SH-SY5Y (cell line): Measurements from ENCODE around the gene HMSD.

Experiments
- GATA2 ChIP-seq: IDR thresholded peaks from 2 replicates; pipeline ENCODE4 v1.6.1; 2011; ENCODE audit warnings: mild to moderate bottlenecking, low read depth, low read length
- GATA3 ChIP-seq: IDR thresholded peaks from 2 replicates; pipeline ENCODE4 v1.6.1; 2011; ENCODE audit warnings: low read depth, mild to moderate bottlenecking, low read length, moderate library complexity

Gene HMSD

DNA sequence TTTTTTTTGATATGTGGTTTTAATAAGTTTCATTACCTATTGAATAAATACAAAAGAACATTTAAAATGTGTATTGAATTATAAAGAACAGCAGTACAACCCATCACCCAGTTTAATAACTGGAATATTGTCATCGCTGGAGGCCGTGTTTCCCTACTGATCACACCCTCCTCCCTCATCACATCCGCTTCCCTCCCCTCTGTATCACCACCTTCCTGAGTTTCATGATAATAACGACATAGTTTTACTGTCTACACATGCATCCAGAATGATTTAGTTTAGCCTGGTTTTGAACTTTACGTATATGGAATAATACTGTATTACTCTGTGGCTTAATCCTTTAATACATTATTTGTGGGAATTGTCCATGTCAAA lies 22.9 kb downstream of the HMSD start:
- no peak for TF ChIP-seq GATA3
- TF ChIP-seq GATA2 = no peak

DNA sequence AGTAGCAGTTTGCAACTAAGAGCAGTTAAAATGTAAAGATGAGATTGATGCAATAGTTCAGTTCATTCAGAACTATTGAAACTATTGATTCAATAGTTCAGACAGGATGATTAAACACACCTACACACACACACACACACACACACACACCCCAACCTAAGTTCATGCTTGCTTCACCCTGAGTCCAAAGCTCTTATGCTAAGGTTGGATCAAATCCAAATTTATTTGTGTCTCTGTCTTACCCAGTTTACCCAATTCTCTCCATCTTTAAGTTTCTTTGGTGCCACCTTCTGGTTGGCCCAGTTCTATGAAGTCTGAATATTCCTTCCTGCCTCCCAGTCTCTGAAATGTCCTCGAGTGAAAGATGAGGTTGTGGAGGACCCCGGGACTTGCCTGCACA lies 25.9 kb downstream of the HMSD start:
- TF ChIP-seq GATA3 (no peak), GATA2 (no peak)

DNA sequence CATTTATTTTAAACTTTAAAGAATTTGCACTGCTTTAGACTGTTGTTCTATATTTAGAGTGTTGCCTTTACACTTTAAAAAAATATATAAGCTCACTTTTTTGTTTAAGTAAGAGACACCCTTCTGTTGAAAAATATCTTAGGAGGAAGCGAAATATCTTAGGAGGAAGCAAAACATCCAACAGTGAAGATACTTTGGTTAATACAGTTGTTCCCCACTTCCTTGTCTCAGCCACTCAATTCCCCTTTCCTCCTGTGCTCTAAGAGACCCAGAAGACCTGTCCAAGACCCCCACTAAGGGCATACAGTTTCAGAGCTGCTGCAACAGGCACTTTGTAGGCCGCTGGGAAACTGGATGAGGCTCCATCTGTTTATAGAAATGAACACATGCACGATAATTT lies 26.5 kb downstream of the HMSD start:
- TF ChIP-seq GATA2 (no peak), GATA3 (no peak)

DNA sequence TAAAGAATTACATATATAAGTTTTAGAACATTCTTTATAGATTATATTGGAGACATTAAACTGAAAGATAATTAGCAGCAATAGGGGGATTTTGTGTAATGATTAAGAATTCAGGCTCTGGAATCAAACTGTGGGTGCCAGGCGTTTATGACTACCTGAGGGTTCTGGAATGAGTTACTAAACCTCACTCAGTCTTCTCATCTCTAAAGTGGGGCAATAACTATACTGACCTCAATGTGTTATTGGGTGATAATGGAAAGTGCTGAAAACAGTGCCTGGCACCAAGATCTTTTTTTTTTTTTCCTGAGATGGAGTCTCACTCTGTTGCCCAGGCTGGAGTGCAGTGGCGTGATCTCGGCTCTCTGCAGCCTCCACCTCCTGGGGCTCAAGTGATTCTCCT lies 27.9 kb downstream of the HMSD start:
- TF ChIP-seq GATA3 (no peak), GATA2 (no peak)

DNA sequence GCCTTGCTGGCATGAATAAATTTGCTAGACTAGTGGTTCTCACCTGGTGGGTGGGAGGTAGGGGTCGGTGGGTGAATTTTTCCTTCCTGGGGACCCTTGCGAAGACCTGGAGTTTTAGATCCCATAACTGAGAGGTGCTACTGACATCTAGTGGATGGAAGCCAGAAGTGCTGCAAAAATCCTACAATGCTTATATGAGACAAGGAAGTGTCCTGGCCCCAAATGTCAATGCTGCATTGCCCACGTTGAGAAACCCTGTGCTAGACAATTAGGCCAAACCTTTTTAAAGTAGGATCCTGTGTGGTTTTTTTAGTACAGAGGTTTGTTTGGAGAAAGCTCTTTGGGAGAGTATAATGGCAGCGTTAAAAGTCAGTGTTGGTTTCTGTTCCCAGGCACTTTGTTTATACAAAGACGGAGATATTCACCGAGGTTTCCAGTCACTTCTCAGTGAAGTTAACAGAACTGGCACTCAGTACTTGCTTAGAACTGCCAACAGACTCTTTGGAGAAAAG lies 30.4 kb downstream of the HMSD start:
- no peak for TF ChIP-seq GATA2

DNA sequence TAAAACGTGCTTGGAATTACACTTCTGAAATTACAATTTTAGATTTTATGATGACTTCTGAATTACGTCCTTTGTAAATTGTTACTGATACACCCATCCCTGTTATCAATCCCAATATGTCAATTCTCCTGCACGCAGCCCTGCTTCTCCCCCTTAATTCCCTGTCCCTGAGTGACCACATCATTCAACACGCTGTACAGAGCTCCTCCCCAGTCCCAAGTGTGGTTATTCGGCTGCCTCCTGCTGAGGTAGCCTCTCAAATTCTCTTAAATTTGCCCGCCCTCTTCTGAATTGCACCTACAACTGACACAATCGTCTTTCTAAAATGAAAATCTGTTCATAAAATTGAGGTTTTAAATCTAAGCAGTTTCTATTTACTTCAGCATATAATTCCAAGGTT lies 30.9 kb downstream of the HMSD start:
- no peak for TF ChIP-seq GATA2
- TF ChIP-seq GATA3 = no peak

DNA sequence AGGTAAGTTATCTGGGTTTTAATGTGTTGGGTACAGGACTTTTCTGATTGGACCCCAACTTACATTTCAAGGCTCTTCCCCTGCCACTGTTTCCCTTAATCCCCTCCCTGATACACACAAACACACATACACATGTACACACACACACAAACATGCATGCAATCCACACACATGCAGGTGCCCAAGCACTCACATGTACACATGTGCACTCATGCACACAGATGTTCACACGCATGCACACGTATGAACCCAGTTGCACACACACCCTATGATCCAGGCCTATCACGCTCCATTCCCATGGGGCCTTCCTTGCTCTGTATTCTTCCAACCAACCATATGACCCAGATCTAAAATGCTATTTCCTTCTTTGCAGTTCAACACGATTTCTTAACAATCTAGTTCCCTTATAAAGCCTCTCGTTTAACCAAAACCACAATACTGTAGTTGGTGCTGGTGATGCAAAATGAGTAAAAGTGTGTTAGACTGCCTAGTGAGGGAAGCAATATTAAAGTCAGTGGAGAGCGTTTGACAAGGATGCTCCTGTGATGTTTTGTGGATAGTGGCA lies 31.9 kb downstream of the HMSD start:
- no peak for TF ChIP-seq GATA2
- TF ChIP-seq GATA3 = no peak

DNA sequence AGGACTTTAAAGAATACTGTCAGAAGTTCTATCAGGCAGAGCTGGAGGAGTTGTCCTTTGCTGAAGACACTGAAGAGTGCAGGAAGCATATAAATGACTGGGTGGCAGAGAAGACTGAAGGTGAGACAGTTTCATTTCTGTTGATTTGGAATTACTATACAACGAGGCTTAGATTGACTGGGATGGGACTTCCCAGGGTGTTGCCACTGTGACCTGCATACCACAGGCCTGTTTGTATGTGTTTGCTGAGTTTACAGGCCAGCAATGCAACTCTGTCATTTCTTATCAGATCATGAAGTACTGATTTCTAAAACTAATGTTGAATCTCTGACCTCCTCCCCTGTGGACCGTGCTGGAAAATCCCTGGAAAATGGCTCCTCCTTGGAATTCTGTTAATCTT lies 32.6 kb downstream of the HMSD start:
- TF ChIP-seq GATA3 (no peak), GATA2 (no peak)

DNA sequence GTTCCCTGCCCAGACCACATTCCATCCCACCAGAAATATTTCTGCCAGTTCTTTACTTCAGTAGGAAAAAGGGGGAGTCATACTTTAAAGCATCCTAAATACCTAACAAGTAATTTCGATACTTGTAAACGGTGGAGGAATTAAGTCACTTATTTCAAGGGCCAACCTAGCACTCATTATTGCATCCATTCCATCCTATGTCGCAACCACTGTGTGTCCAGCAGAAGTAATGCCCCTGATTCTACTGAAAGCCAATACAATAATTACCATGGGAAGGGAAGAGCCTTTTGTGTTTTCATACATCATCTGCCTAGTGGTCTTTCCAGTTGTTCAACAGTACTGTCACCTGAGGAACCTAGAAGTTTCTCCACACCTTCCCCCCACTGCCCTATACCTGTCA lies 33.3 kb downstream of the HMSD start:
- no peak for TF ChIP-seq GATA2
- no peak for TF ChIP-seq GATA3

DNA sequence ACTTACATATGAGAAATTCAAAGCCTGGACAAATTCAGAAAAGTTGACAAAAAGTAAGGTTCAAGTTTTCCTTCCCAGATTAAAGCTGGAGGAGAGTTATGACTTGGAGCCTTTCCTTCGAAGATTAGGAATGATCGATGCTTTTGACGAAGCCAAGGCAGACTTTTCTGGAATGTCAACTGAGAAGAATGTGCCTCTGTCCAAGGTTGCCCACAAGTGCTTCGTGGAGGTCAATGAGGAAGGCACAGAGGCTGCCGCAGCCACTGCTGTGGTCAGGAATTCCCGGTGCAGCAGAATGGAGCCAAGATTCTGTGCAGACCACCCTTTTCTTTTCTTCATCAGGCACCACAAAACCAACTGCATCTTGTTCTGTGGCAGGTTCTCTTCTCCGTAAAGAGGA lies 37.8 kb downstream of the HMSD start:
- TF ChIP-seq GATA2 = no peak
- TF ChIP-seq GATA3 = no peak

DNA sequence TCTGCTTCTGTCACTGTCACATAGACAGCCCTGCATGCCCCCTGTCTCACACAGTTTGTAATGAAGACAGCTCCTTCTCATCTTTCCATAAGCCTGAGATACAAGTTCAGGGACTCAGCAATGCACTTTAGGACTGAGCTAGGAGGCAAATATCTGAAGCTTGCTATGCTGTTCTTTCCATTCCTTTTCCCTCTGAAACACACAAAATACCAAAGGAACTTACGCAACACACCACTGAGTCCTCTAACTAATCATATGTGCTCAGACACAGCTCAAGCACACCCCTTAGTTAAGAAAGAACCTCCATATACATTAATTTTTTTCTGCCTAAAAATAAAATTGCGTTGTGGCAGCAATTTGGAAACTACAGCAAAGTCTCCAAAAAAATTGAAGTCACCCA lies 38.6 kb downstream of the HMSD start:
- TF ChIP-seq GATA3 (no peak), GATA2 (no peak)

DNA sequence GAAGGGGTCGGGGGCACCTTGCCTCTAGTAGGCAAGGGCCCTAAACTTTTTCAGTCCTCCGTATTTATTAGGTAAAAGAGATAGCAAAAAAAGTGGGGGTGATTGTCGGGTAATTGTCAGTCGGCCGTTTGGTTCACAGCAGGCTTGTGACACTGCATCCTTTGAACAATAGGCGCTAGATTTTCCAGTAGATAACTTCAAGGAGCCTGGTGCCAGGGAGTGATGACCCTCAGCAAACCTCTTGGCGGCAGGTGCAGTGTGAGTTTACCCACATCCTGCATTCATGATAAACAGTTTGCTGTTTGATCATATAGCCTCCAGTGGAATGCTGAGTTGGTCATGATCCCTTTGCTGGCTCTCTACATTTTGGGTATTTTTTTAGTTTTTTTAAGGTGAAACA lies 43.6 kb downstream of the HMSD start:
- TF ChIP-seq GATA3 (no peak), GATA2 (no peak)

DNA sequence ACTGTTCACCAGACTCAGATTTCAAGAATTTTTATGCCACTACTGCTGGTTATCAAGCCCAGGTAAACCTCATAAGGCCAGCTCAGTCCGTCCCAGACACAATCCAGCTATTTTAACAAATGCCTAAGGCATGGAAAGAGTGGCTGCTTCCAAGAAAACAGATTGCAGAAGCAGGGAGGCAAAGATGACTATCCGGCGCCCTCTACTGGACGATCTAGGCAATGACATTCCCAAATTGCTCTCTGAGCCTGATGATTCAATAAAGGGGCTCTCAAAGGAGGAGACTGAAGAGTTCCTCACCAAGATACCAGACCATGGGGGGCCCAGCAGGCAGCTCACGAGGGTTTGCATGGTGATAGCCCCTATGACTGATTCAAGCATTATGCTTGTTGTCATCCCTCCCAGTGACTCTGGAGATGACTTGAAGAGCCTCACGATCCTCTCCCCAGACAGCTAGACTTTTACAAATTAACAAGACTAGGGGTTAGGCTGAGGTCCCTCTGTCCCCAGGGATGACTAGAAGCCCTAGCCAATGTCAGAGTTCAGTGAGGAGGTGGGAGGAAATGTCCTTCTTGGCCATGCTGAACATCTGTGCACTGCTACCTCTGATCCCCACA lies 45.8 kb downstream of the HMSD start:
- TF ChIP-seq GATA2 = no peak
- no peak for TF ChIP-seq GATA3

DNA sequence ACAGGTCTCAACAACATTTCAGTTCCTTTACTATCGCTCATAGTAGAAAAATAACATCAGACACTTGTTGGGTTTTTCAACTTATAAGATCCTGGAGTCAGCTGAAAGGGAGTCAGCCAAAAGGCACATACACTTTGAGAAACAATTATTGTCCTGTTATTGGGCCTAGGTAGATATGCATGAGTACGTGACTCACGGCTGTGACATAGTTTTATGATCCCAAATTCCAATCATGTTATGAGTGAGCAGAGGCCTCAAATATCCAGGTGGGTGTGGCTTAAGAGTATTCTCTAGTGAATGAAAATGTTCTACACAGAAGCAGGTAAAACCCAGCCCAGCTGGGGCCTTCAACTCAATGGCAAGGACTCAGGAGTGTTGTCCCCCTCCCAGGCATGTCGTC lies 47.9 kb downstream of the HMSD start:
- TF ChIP-seq GATA2 = no peak
- no peak for TF ChIP-seq GATA3

DNA sequence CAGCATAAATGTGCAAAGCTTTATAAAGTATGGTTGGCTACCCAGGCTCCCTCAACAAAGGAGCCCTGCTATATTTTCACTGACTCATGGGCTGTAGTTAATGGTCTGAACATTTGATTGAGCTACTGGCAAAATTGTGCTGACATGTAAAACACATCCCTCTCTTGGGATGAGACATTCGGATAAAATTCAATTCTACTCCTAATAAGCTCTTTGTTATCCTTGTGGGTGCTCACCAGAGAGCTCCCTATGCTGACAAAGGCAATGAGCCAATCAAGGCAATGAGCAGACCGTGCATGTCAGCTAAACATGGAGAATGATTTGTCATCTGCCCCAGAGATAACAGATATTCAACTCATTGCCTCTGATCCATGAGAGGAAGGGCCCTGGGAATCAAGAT lies 48.5 kb downstream of the HMSD start:
- no peak for TF ChIP-seq GATA2
- TF ChIP-seq GATA3 = no peak

DNA sequence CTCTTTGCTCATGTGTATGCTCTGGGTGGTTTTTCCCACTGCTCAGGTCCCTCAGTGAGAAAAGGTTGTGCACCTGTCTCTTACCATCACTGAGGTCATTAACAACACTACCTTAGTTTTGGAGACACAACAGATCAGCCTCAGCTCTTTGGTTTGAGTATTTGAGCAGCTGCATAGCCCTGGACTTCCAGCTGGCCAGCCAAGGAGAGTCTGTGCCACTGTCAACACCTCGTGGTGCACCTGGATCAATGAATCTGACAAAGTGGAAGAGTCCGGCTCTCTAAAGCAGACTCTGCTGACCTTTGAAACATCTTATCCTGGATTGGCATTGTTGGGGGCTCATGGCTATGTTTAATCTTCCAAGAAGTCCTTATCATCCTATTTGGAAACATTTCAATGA lies 50.8 kb downstream of the HMSD start:
- no peak for TF ChIP-seq GATA3
- no peak for TF ChIP-seq GATA2
